NCI-H1930 (cell line): ENCODE measurements around the gene MESD.

Experiments
- DNase-seq, 2 experiments: peaks; one replicate each; lab custom pipeline; 2025; lab: John Stamatoyannopoulos, UW

Gene MESD

DNA sequence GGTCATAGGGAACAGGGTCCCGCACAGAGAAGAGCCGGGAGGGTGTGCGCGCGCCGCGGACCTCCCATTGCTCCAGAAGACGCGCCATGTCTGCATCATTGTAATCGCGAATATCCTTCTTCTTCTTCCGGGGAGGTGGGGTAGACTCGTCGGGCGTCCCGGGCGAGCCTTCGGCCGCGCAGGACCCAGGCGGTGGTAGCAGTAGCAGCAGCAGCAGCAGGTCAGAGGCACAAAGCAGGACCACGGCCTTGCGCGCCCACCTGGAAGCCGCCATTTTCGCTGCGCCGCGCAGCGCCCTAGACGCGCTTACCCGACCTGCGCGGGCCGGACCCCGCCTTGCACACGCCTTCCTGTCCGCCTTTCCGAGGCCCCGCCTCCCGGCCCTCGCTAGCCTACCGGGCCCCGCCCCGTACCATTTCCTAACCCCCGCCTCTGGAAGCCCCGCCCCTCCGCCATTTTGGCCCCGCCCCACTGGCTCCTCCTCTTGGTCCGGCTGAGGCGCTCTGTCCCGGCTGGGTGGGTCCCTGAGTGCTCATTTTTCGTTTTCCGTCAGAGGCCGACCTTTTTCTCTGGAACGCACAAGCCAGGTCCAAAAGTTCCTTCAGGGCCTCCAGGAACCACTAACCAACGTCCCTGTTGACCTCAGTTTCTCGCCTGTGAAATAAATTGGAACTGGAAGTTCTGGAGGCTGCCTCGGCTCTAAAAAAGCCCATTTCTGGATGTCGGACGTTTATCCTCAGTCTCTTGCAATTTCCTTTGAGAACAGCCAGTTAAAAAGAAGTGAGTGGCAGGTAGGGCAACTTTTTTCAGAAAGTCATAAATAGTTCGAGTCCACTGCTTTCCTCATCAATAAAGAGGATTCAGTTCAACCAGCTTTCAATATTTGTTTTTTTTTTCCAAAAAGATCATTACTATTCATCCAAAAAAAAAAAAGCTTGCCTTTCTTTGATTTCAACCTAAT lies at the start of gene MESD:
MESD (minus strand) TSS at position 302 of the 961 bp plus-strand sequence; CDS start at position 274, 28 bp downstream.
- DNase-seq = peak; percentile 79 to 85

DNA sequence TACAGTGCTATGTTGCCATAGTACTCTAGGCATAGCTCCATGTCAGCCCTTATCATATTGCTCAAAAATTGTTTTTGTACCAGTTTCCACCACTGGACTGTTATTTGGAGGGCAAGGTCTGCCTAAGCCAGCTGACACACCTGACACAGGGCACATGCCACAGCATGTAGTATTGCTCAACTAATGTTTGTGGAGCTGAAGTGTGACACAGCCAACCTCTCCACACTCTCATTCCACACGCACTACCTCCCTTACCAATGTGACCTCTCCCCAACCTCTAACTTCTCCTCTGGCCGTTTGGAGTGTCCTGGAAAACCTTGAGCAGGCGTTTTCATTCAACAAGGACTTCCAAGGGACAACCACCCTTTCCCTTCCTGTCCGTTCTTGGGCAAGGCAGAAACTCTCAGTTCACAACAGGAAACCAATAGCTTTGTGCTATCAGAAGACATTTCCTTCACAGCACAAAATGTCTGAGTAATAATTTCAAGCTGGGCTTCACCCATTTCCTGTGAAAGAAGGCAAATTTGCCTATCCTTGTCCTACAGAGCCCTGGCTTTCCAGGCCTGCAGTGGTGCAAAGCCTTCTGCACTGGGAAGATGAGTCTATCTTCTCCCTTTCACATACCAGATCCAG lies 49.5 kb upstream of the MESD start:
- no peak for DNase-seq

DNA sequence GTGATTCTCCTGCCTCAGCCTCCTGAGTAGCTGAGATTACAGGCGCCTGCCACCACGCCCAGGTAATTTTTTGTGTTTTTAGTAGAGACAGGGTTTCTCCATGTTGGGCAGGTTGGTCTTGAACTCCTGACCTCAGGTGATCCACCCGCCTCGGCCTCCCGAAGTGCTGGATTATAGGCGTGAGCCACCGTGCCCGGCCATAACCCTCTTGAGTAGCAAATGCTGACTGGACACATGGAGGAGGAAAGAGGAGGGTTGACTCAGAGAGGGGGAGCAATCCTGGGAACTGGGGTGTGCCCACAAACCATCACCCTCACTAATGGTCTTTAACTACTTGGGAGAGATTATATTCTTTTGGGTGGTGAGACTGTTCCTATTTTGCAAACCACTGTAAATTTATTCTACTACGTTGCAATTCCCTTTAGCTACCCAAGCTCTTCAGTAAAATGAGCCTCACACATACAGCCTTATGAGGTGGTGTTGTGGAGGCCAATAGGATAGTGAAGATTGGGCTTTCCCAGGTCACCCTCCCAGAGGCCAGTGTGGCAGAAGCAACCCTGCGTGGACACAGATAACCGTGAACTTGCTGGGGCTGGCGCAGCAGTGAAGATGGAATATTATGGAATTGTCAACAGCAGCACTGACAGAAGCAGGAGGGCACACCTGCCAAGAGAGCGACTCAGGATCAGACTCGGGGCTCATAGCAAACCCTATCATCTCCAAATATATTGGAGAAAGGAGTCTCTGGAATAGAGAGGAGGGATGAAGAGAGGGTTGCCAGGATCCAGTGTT lies 48.5 kb upstream of the MESD start:
- no peak for DNase-seq

DNA sequence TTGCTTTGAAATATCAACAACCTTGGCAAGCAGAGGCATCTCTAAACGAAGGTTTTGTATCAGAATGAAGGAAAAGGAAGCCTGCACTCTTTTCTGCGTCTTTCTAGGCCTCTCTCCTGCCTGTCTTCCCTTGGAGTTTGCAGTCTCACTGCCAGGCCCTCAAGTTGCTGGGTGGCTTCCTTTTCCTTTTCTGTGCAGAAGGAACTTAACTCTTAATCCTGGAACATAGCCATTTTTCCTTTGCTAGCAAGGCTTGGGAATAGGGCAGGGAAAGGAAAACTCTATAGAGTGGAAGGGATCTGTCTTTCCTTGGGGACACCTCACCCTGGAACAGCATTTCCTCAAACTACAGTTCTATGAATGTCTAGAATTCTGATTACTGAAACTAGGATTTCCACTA lies 43.9 kb upstream of the MESD start:
- no peak for DNase-seq

DNA sequence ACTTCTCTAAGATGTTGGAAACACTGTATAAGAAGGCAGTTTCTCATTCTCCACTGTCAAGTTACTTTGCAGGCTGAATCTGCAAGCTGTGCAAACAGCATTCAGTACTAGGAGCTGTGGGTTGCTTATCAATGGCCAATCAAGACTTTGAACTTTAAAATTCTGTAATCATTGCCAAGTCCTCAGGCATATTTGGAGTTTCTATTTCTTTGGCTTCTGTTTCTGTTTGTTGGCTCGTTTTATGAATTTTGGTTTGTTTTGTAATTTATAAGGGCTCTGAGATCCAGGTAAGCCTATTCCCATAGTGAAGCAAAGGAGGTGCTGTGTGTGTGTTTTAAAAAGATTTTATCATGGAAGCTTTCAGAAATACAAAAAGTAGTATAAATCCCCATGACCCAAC lies 43.2 kb upstream of the MESD start:
- no peak for DNase-seq

DNA sequence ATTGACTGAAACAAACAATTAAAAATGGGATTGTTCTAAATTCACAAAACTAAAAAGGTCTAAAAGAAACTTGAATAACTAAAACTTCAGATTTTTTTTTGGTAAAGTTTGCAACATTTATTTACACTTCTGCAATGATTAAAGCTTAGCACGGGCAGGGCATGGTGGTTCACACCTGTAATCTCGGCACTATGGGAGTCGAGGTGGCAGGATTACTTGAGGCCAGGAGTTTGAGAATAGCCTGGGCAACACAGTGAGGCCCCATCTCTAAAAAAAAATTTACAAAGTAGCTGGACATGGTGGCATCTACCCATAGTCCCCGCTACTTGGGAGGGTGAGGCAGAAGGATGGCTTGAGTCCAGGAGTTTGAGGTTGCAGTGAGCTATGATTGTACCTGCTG lies 42.7 kb upstream of the MESD start:
- DNase-seq = no peak

DNA sequence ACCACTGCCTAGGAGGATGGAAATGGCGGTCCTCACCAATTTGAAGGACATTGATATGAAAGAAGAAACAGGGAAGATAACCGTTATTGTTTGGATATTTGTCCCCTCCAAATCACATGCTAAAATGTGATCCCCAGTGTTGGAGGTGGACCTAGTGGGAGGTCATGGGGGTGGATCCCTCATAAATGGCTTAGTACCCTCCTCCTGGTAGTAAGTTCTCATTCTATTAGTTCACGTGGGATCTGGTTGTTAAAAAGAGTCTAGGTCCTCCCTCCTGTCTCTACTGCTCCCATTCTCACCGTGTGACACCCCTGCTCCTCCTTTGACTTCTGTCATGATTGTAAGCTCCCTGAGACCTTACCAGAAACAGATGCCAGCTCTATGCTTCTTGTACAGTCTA lies 41.6 kb upstream of the MESD start:
- no peak for DNase-seq

DNA sequence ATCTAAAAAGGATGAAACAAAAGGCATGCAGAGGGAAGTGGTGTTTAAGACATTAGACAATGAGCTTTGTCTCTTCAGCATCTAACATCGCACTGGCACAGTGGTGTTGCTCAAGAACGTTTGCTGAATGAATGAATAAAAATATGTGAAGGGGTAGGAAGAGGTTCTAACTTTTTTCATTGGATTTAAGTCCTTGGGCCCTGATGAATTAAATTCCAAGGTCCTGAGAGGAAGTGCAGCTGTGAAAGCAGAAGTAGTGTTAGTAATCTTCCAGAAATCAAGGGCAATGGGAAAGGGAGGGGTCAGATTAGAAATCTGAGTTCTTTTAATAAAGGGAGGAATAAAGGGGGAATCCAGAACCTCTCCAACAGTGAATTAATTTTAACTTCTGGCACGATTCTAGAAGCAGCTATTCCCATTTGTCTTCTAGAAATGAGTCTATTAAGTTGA lies 40.7 kb upstream of the MESD start:
- DNase-seq = no peak

DNA sequence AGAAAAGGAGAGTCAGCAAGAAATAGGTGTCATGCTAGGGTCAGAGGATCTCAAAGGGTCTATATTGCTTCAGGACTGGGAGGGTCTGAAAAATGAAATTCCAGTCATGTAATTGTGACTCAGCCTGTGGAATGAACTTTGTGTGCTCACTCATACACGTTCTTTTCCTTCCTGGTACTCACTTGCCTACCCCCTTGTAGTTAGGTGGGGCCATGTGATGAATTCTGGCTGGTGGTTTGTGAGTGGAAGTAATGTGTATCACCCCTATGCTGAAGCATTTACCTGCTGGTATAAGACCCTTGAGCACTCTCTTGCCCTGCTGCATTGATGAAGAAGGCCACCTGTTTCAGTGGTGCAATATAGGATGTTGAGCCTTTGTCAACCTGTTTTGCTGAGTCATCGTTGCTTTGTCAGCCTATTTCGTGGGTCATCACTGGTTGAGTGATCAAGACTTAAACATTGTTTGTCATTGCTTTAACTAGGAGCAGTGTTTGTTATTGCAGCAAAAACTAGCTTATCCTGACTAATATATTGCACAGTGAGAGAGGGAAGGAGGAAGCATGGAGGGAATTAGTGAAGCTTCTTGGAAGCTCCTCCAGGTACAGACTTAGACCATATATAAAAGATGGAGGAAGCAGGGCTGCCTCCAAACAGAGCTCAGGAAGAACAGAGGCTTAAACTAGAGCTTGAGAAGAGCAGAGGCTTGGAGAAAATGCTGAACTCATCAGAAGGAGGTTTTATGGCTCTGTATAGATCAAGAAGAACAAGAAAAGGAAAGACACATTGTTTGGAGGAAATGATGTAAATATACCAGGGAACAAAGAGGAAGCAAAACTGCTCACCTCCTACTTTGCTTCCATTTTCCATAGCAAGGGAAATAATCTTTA lies 40.0 kb upstream of the MESD start:
- DNase-seq = no peak

DNA sequence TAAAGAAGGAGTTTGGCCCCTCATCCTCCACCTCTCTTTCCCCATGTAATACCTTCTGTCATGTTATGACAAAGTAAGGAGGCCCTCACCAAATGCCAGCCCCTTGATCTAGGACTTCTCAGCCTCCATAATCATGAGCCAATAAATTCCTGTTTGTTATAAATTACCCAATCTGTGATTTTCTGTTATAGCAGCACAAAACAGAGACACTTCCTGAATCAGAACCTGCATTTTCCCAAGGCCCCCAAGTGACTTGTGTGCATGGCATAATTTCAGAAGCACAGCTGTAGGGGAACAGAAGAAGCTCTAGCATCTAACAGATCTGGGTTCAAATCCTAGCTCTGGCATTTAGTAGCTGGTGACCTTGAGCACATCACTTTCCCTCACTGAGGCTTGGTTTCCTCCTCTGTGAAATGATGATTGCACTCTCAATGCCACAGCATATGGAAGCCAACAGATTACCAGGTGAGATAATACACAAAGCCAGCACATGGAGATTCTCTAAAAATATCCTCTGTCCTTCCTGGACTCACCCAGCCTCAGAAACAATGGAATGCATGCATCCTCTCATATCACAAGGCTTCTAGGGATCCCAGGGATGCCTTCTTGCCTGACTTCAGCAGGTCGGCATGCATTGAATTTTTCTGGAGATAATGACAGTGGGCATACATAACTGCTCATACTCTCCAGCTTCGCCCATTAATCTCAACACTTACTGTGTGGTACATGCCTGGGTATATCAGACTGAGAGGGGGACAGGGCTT lies 37.4 kb upstream of the MESD start:
- DNase-seq = no peak

DNA sequence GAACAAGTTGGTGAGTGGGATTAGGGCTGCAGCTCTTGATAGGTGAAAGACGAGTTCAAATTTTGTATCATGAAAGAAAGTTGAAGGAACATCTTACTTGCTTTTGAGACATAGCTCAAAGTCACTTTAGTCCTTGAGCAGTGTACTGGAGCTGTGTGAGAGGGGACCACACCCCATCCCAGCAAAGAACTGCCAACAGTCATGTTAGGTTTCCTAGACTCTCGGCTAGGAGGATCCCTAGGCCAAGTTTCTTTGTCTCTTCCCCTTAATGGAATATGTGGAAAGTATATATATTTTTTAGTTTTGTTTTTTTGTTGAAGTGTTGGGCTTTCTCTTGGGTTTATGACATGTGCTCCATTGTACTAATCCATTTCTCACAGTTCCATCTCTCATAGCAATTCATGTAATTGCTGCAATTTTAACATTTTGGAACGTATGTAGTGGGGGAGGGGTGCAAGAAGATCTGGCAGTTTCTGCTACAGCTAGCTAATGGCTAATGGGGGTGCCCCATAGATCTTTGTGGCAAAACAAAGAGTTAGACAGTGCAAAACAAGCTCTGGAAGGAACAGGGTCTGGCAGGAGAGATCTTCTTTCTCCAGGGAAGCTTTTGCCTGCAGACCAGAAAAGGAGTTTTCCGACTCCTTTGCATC lies 36.2 kb upstream of the MESD start:
- DNase-seq = no peak

DNA sequence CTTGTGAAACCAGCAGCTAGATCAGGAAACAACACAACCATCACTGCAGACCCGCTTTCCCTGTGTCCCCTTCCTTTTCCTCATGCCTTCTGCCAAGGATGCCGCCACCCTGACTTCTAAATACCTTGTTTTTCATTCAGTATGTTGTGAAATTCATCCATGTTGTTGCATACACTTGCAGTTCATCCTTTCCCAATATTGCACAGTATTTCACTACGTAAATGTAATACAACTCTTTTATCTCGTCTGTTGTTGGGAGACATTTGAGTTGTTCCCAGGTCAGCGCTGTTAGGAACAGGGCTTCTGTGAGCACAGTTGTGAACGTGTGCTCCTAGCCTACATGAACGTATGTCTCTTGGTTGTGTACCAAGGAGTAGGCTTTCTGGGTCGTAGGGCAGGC lies 35.3 kb upstream of the MESD start:
- no peak for DNase-seq

DNA sequence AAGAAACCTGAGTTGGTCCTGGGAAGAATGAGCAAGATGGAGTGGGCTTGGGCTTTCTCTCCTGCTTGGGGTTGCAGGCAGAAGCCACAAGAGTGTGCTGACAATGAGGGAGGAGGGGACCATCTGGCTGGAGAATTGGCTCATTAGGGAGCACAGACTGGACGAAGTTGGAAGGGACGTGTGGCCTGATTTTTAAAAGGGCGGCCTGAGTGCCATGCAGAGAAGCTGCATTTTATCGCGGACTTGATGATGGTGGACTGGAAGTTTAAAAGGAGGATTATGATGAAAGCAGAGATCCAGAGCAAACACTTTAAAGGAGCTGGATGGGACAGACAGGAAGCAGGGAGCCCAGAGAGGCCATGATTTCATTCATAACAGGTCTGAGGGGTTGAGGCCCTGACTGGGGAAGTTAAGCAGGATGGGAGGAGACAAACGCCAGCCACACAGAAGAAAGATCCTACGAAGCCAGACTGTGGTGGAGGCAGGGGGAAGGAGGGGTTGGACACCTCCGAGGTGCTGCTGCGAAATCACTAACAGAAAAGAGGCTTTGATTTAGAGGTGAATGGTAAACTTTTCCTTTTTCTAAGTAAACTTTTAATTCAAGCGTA lies 34.8 kb upstream of the MESD start:
- DNase-seq = no peak

DNA sequence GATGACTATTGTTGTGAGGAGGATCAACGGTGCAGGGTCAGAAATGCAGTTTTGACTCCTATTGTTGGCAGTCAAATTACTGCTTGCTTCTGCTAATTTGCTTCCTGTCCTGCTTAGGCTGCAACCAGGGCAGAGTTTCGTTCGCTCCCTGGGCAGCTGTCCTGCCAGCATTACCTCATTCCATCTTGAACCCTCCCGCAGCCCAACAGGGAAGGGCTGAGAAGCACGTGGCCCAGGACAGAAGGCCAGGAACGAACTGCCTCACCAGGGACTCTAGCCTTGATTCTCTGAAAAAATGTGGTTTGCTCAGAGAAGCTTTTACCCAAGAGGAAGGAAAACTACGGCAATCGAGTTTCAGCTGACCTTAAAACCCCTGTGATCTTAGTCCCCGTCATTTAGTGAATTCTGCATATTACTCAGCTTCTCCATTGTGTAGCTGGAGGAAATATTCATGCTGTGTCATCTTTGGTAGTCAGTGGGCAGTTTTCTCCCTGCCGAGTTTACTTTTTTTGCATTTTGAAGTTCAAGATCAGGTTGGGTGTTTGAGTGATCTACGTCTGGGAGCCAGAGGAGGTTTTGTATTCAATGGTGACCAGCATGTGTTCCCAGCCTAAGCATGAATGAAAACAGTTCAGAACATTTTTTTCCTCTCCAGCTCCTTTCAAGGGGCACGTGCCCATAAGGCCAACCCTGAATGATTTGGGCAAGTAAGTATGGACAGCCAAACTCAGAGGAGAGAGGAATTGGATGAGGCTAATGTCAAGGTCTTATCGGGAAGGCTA lies 34.1 kb upstream of the MESD start:
- no peak for DNase-seq

DNA sequence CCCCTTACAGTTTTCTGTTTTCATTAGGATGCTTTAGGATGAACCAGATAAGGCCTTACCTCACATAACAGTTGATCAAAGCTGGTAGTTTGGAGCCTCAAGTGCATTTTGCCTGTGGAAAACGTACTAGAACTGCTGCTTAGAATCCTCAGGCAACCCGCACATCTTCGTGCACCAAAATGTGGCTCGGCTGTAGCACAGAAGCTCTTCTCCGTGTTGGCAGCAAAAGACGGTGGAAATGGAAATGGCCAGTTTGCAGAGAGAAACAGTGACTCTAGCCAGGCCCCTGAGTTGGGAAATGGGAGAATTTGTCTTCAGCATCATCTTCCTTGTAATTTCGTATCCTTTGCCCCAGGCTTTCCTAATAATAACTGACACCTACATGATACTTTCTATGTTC lies 31.7 kb upstream of the MESD start:
- DNase-seq = no peak

DNA sequence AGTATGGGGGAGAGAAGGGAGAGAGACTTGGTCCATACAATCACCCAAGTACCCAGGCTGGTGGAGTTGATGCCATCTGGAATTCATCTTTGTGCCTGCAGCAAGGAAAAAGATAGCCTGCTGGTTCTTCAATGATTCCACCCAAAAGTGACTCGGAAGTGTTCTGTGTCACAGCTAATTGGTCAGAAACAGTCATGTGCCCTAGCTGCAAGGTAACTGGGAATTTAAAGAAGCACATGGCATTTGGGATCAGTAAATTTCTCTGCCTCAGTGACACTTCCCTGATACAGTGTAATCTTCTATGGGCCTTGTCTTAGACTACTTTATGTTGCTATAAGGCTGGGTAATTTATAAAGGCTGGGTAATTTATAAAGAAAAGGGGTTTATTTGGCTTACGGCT lies 28.6 kb upstream of the MESD start:
- no peak for DNase-seq

DNA sequence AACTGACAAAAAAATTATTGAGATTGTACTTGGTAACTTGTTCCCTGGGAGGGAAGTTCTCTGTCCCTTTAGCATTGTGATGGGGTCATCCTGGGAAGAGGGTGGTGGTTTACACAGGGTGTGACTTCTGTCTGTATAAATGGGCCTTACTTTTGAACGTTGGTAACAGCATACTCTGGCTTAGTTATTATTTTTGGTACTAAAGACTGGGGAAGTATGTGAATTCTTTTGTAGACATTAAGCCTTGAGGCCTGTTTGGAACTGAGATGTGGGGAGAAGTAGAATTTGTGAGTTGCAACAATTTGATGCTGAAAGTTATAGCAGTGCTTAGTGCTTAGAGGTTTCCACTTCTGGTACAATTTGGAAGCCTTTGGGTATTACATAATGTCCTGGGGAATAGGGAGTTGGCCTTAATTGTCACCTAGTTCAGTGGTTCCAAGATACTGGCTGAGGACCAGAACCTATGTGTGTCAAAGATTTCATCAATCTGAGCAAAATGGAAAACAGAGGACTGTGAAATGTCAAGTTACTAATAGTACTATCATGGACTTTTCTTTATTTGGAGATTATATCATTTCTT lies 27.0 kb upstream of the MESD start:
- no peak for DNase-seq

DNA sequence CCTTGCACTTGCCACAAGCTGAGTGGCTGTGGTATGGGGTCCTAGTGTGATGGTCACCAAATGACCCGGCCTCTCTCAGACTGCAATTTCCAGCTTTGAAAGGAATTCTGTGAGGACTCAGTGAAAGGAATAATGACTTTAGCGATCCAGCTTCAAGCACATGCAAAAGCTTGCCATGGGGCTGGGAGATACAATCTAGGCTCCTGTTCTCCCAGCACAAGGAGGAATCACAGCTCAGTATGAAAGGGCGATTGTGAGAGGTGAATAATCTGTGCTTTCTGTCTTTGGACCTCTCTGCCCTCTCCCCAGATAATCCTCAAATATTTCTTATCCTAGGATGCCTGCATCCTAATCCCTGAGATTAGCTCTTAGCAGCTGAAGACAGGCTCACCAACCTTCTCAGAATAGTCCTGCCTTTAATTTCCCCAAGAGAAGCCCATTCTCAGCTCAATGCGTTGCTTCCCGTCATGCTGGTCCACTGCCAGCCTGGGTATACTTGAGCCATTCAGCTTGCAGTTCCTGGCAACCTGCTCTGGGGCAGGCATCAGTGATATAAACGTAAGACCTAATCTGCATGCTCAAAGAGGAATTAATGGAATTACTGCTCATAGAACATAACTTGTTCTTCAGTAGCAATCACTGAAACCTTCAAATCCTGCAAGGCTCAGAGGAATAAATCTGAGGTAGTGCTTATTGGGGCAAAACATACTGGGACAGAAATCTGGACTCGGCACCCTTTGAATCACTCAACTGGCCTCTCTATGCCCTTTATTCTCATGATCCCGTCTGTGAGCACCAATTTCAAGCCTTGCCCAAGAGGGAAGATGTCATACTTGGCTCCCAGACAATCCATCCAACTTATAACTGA lies 26.2 kb upstream of the MESD start:
- DNase-seq = no peak
